Body of pancreas (tissue), 4 donors: ENCODE results near the gene TTC39C. TPM values are rescaled to one million over a fixed set of nuclear protein-coding genes. Genes with fewer than 3 reads are reported as not detected.
A peak's percentile ranks its signal among the peaks of the same experiment; 100 is the strongest.

Source experiments
- ATAC-seq: fragments of 150-250 bp; one replicate; pipeline ENCODE4 v1.9.1; 2016
- DNase-seq, 4 donors: peaks; one replicate each; pipeline ENCODE4 v3.0.0-alpha.2; 2019
- H3K27ac ChIP-seq, 4 donors: fragments of 200-600 bp; sonication (generic); 1 replicate in 3 of 4; 2 replicates in 1 of 4; pipeline versions ENCODE4 v1.5.1 to v1.6.1; 2016 to 2019; ENCODE audit warnings: mild to moderate bottlenecking in 1 of 4, mixed read lengths in 1 of 4, moderate library complexity in 1 of 4
- H3K27me3 ChIP-seq, 2 donors: fragments of 200-600 bp; sonication (generic); one replicate each; pipeline ENCODE4 v1.6.0; 2016; ENCODE audit warnings: mild to moderate bottlenecking in 1 of 2
- H3K36me3 ChIP-seq, 2 donors: fragments of 200-600 bp; sonication (generic); replicated peaks in 1 of 2; 2 replicates each; pipeline ENCODE4 v1.5.1; 2016; ENCODE audit warnings: low read depth in 2 of 2; ENCODE audit not compliant: insufficient read depth in 1 of 2
- H3K4me1 ChIP-seq: fragments of 200-600 bp; sonication (generic); one replicate; pipeline ENCODE4 v1.6.0; 2016
- H3K4me3 ChIP-seq, 2 donors: fragments of 200-600 bp; sonication (generic); 1 replicate in 1 of 2; 2 replicates in 1 of 2; pipeline ENCODE4 v1.5.1; 2016 to 2019
- H3K9me3 ChIP-seq, 3 donors: fragments of 200-600 bp; sonication (generic); 1 replicate in 2 of 3; 2 replicates in 1 of 3; pipeline ENCODE4 v1.5.1; 2016
- CTCF ChIP-seq, 7 experiments: fragments of 450-650 bp in 4 of 7; fragments of 200-600 bp in 3 of 7; sonication (generic) in 3 of 7; IDR thresholded peaks; one replicate each; pipeline ENCODE4 v1.5.1; 2016 to 2019; ENCODE audit warnings: antibody characterized with exemption in 7 of 7
- POLR2A ChIP-seq, 3 donors: fragments of 450-650 bp; IDR thresholded peaks; one replicate each; pipeline ENCODE4 v1.6.1; 2016; ENCODE audit warnings: antibody characterized with exemption in 3 of 3, mild to moderate bottlenecking in 2 of 3
- WGBS, 2 donors: methylation state at CpG; one replicate each; pipeline ENCODE4 v1.1.5; 2017; 5-methylcytosine and 5-hydroxymethylcytosine counted together
- intact Hi-C: fragments of 100-400 bp; cut with DNase I; formaldehyde crosslinking; loops from one replicate; pipeline ENCODE4 v1.15.1; 2023
- total RNA-seq, 2 donors: library from RNA; depleted of rRNA; stranded (reverse); fragments of >200 nt; gene quantifications; one replicate each; pipeline ENCODE4 v1.1.0, GENCODE V29; 2016

The TTC39C gene
- total RNA-seq, 2 donors from 2014 or later: 20.1 to 21.8 TPM

DNA sequence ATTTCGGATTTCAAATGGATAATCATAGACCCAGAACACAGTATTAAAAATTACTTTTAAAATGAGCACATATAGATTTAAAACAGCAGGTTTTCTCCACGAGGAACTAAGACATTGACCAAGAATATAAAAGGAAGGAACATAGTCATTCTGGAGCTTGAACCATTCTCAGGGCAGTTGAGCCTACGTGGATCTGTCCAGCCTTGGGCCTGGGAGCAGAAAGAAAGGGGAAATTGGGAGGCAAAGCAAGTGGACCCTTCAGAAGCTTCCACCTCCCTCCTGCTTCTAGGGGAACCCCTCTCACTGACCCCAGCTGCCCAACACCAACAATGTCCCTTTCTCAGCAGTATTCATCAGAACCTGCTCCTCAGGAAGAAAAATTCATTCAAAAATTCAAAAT, 31.4 kb upstream of the TTC39C start:
- intact Hi-C loops: no loop called here
- Histone ChIP-seq H3K9me3 (no peaks in the 10 kb centered on the region), H3K36me3 (no peaks in the 10 kb centered on the region), H3K4me3 (no peak overlapping the region), H3K27me3 (no peaks in the 10 kb centered on the region), H3K4me1 (no peaks in the 10 kb centered on the region), H3K27ac (no peak overlapping the region)
- no peak for ATAC-seq
- TF ChIP-seq CTCF (IDR thresholded peaks at IDR 0.05): no peak
- DNase-seq: no peak
- 71 to 73% methylated on average over 3 of the region's 3 CpGs for WGBS, 2 donors

DNA sequence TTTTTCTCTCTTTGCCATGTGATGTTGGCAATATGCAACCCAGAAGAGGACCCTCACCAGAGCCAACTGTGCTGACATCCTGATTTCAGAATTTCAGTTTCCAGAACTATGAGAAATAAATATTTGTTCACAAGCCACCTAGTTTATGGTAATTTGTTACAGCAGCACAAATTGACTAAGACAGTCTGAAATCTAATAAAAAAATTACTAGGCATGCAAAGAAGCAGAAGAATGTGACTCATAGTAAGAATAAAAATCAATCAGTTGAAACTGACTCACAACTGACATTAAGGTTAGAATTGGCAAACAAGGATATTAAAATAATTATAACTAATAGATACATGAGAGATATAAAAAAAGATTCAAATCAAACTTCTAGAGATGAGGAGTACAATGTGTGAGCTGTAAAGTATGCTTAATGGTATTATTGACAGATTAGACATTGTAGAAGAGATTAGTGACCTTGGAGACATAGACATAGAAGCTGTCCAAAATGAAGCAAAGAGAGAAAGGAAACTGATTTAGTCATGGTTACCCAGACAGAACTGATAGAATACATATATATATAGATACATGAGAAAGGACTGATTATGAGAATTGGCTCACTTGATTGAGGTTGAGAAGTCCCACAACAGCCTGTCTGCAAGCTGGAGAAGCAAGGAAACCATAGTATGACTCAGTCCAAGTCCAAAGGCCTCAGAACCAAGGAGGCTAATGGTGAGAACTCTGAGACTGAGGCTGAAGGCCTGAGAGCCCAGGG, 27.8 kb upstream of the TTC39C start:
- Histone ChIP-seq H3K4me1 (no peaks in the 10 kb centered on the region), H3K4me3 (no peak overlapping the region), H3K27me3 (no peaks in the 10 kb centered on the region), H3K36me3 (no peaks in the 10 kb centered on the region), H3K27ac (no peak overlapping the region), H3K9me3 (no peaks in the 10 kb centered on the region)
- TF ChIP-seq CTCF (IDR thresholded peaks at IDR 0.05): no peak
- TF ChIP-seq POLR2A (IDR thresholded peaks at IDR 0.05): no peak
- intact Hi-C loops: no loop called here
- DNase-seq: no peak
- ATAC-seq: no peak

DNA sequence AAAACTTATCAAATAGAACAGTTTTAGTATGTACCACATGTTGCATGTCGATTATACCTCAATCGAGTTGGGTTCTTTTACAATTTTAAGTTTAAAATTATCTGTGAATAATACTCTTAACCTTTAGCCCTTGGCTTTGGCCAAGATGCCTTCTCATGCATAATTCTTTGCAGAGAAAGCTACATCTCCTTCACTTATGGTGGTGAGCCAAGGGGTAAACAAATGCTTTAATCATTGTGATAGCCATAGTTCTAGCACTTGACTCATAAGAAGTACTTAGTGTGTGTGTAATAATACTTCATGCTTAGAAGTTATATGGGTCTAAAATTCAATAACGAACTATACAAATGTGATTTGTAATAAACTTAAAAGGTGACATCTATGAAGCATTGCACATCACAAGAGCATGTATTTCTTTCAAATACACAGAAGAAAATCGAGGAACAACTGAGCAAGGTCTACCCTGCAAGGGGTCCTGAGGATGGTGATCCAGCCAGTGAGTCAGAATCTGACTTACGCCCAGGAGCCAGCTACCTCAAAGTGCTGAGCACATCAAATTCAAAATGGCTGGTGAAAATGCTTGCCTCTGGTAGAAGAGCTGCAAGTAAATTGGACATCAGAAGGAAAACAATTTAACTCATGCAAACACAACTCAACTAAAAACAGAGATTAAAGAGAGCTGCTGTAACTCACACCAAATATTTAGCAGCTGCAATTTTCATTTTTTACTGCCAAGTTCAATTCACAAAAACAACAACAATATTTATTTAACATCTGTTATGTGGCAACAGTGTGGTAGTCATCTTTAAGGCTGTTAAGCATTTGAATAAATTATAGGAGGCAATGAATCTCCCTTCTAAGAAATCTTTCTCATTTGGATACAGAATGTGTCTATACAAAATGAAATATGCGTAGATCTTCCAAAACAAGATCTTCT, 23.8 kb upstream of the TTC39C start:
- intact Hi-C loops: no loop called here
- H3K9me3 ChIP-seq: no peaks in the 10 kb centered on the region
- WGBS, 2 donors: 78 to 82% methylated on average over 6 of the region's 6 CpGs
- ATAC-seq: no peak
- H3K4me1 ChIP-seq: peaks cover 10% of the 10 kb centered on the region
- TF ChIP-seq CTCF (IDR thresholded peaks at IDR 0.05) (no peak), POLR2A (IDR thresholded peaks at IDR 0.05) (no peak)
- no peaks in the 10 kb centered on the region for H3K36me3 ChIP-seq
- H3K27ac ChIP-seq: no peak overlapping the region
- H3K27me3 ChIP-seq: no peaks in the 10 kb centered on the region
- no peak overlapping the region for H3K4me3 ChIP-seq
- no peak for DNase-seq

DNA sequence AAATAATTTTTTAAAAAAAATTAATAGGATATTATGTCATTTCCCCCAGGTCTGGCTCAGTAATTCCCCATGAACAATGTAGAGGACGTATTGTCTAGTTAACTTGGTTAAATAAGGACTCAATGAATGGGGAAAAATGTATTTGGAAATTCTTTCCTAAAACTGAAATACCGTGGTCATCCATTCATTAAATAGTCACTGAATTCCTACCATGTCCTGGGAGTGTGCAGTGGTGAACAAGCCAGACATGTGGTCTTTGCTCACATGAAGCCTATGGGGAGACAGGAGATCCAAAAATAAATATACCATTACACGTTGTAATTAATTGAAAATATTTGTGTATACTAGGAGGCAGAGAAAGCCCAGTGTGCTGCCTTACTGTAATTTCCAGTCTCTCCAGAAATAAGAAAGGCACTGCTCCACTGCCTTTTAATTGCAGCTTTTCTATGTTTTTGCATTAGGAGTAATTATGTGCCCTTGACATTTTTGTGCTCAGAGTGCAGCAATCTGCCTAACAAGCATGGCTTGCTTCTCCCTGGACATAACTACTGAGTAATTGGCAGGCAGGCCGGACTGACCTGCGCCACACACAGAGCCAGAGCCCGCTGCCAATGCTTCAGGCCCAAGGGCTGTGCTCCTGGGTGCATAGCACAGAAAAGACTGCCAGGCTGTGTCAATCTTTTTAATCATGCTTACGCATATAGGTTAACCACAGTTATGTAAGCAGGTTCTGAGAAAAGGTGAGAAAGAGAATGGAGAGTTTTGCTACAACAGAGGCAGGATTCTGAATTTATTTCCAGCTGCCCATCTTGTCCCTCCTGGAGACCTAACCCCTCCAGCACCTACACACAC, 22.2 kb upstream of the TTC39C start:
- Histone ChIP-seq H3K4me3 (no peak overlapping the region), H3K27me3 (no peaks in the 10 kb centered on the region), H3K27ac (peak overlapping the region in 3 of 4 donors; percentile 3 to 44 (median 40)), H3K36me3 (no peaks in the 10 kb centered on the region), H3K9me3 (no peaks in the 10 kb centered on the region), H3K4me1 (peaks cover 10% of the 10 kb centered on the region)
- TF ChIP-seq CTCF (IDR thresholded peaks at IDR 0.05): no peak
- no peak for TF ChIP-seq POLR2A (IDR thresholded peaks at IDR 0.05)
- ATAC-seq (peak; percentile 80), DNase-seq (peak in 3 of 4 donors; percentile 31 to 67 (median 56))
- 44 to 47% methylated on average over 7 of the region's 7 CpGs for WGBS, 2 donors
- intact Hi-C loops: no loop called here
